Neural cell (in vitro differentiated cells): Measurements from ENCODE around the gene NRG3. TPM values are rescaled to one million over a fixed set of nuclear protein-coding genes. Genes with fewer than 3 reads are reported as not detected.

Experiments
- H2AFZ ChIP-seq: fragments of 200-600, 300-800 bp; sonication (generic), shearing (Covaris generic); 2 replicates; pipeline ENCODE4 v1.6.0; 2014; ENCODE audit warnings: low read depth, mild to moderate bottlenecking, antibody characterized with exemption, low read length, moderate library complexity
- H3F3A ChIP-seq: fragments of 200-600 bp; shearing (Covaris generic); 2 replicates; pipeline ENCODE4 v1.6.1; 2016; ENCODE audit warnings: mild to moderate bottlenecking, moderate library complexity, mixed read lengths, antibody characterized with exemption, low read length; ENCODE audit not compliant: insufficient read depth, poor library complexity, severe bottlenecking
- H3K27ac ChIP-seq: fragments of 200-600, 300-800 bp; sonication (generic), shearing (Covaris generic); 2 replicates; pipeline ENCODE4 v1.5.1; 2014; ENCODE audit warnings: mild to moderate bottlenecking, low read length, moderate library complexity
- H3K27me3 ChIP-seq: fragments of 300-800, 200-600 bp; sonication (generic), shearing (Covaris generic); 2 replicates; pipeline ENCODE4 v1.6.0; 2014; ENCODE audit warnings: mild to moderate bottlenecking, low read depth, low read length, moderate library complexity; ENCODE audit not compliant: insufficient read depth
- H3K36me3 ChIP-seq: fragments of 300-800, 200-600 bp; sonication (generic), shearing (Covaris generic); 2 replicates; pipeline ENCODE4 v1.5.1; 2014; ENCODE audit warnings: mild to moderate bottlenecking, antibody characterized with exemption, low read length, moderate library complexity; ENCODE audit not compliant: insufficient read depth
- H3K4me2 ChIP-seq: fragments of 300-800, 200-600 bp; sonication (generic), shearing (Covaris generic); 2 replicates; pipeline ENCODE4 v1.6.0; 2014; ENCODE audit warnings: mild to moderate bottlenecking, low read length
- H3K4me3 ChIP-seq: fragments of 300-800, 200-600 bp; sonication (generic), shearing (Covaris generic); 2 replicates; pipeline ENCODE4 v1.5.1; 2014; ENCODE audit warnings: mild to moderate bottlenecking, low read length, moderate library complexity
- H3K79me2 ChIP-seq: fragments of 200-600 bp; shearing (Covaris generic); replicated peaks from 2 replicates; pipeline ENCODE4 v1.6.0; 2014; ENCODE audit warnings: mild to moderate bottlenecking, low read length, moderate library complexity; ENCODE audit not compliant: insufficient read depth
- H3K9ac ChIP-seq: fragments of 300-800, 200-600 bp; sonication (generic), shearing (Covaris generic); 2 replicates; pipeline ENCODE4 v1.6.1; 2016; ENCODE audit warnings: mild to moderate bottlenecking, low read length, mixed read lengths
- H3K9me2 ChIP-seq: fragments of 200-600 bp; shearing (Covaris generic); 2 replicates; pipeline ENCODE4 v1.6.1; 2016; ENCODE audit warnings: mild to moderate bottlenecking, low read length, mixed read lengths; ENCODE audit not compliant: insufficient read depth
- H3K9me3 ChIP-seq: fragments of 200-600, 300-800 bp; sonication (generic), shearing (Covaris generic); 2 replicates; pipeline ENCODE4 v1.6.1; 2016; ENCODE audit warnings: mild to moderate bottlenecking, mixed run types, low read length, moderate library complexity, mixed read lengths
- H4K20me1 ChIP-seq: fragments of 200-600 bp; shearing (Covaris generic); 2 replicates; pipeline ENCODE4 v1.6.1; 2016; ENCODE audit warnings: mild to moderate bottlenecking, mixed run types; ENCODE audit not compliant: insufficient read depth
- CTCF ChIP-seq: fragments of 450-650 bp; IDR thresholded peaks from 2 replicates; pipeline ENCODE4 v1.5.1; 2014; ENCODE audit warnings: antibody characterized with exemption, mild to moderate bottlenecking, moderate library complexity; ENCODE audit not compliant: poor library complexity, severe bottlenecking
- EP300 ChIP-seq: fragments of 450-650 bp; conservative IDR thresholded peaks from 2 replicates; pipeline ENCODE4 v1.6.1; 2014; ENCODE audit warnings: antibody characterized with exemption, mild to moderate bottlenecking, moderate library complexity; ENCODE audit not compliant: poor library complexity, severe bottlenecking
- EZH2 ChIP-seq: fragments of 200-600, 300-800 bp; shearing (Covaris generic), sonication (generic); IDR thresholded peaks from 2 replicates; pipeline ENCODE4 v1.6.1; 2014; ENCODE audit warnings: antibody characterized with exemption, low read length, borderline replicate concordance, mild to moderate bottlenecking; ENCODE audit not compliant: insufficient read depth, poor library complexity, severe bottlenecking
- MXI1 ChIP-seq: fragments of 450-650 bp; conservative IDR thresholded peaks from 2 replicates; pipeline ENCODE4 v1.6.1; 2014; ENCODE audit warnings: antibody characterized with exemption, mild to moderate bottlenecking; ENCODE audit not compliant: poor library complexity, severe bottlenecking
- POLR2AphosphoS5 ChIP-seq: IDR thresholded peaks from 2 replicates; pipeline ENCODE4 v1.6.1; 2012
- RAD21 ChIP-seq: fragments of 450-650 bp; conservative IDR thresholded peaks from 2 replicates; pipeline ENCODE4 v1.6.1; 2014; ENCODE audit warnings: antibody characterized with exemption, mild to moderate bottlenecking, moderate library complexity
- REST ChIP-seq: IDR thresholded peaks from 2 replicates; pipeline ENCODE4 v1.6.1; 2012; ENCODE audit warnings: borderline replicate concordance
- SMC3 ChIP-seq: fragments of 450-650 bp; conservative IDR thresholded peaks from 2 replicates; pipeline ENCODE4 v1.6.1; 2014; ENCODE audit warnings: antibody characterized with exemption, mild to moderate bottlenecking, moderate library complexity; ENCODE audit not compliant: poor library complexity
- TAF1 ChIP-seq: IDR thresholded peaks from 2 replicates; pipeline ENCODE4 v1.6.1; 2012; ENCODE audit warnings: low read depth
- polyA plus RNA-seq: library from polyadenylated mRNA; depleted of rRNA; stranded (reverse); fragments of >200 nt; gene quantifications from 2 replicates; pipeline ENCODE4 v1.2.3, GENCODE V29; 2014

Gene NRG3
- polyA plus RNA-seq, 1 donor from 2014 or later, result 14.0 TPM

GRCh38 chr10:82245157-82245556 lies 370.2 kb downstream of the NRG3 start:
- H4K20me1 ChIP-seq, result no peaks in the 10 kb centered on the region
- H3K4me2 ChIP-seq, result no peak overlapping the region
- no peak overlapping the region for H2AFZ ChIP-seq
- H3K36me3 ChIP-seq, result no peaks in the 10 kb centered on the region
- no peak overlapping the region for H3K4me3 ChIP-seq
- TF ChIP-seq REST (no peak), RAD21 (no peak), SMC3 (no peak), MXI1 (no peak), POLR2AphosphoS5 (no peak), EZH2 (no peak), TAF1 (no peak), CTCF (no peak), EP300 (no peak)
- H3F3A ChIP-seq, result no peaks in the 10 kb centered on the region
- no peak overlapping the region for H3K9ac ChIP-seq
- no peaks in the 10 kb centered on the region for H3K79me2 ChIP-seq
- no peaks in the 10 kb centered on the region for H3K9me3 ChIP-seq
- H3K9me2 ChIP-seq, result no peaks in the 10 kb centered on the region
- H3K27me3 ChIP-seq, result no peaks in the 10 kb centered on the region
- no peak overlapping the region for H3K27ac ChIP-seq

GRCh38 chr10:82245906-82246560 lies 371.0 kb downstream of the NRG3 start:
- H4K20me1 ChIP-seq, result no peaks in the 10 kb centered on the region
- no peaks in the 10 kb centered on the region for H3F3A ChIP-seq
- H3K79me2 ChIP-seq, result no peaks in the 10 kb centered on the region
- no peaks in the 10 kb centered on the region for H3K9me2 ChIP-seq
- no peaks in the 10 kb centered on the region for H3K27me3 ChIP-seq
- H3K27ac ChIP-seq, result no peak overlapping the region
- H2AFZ ChIP-seq, result no peak overlapping the region
- H3K9ac ChIP-seq, result no peak overlapping the region
- H3K9me3 ChIP-seq, result no peaks in the 10 kb centered on the region
- TF ChIP-seq MXI1, result no peak
- no peak overlapping the region for H3K4me3 ChIP-seq
- H3K4me2 ChIP-seq, result no peak overlapping the region
- H3K36me3 ChIP-seq, result no peaks in the 10 kb centered on the region

- H3K4me3 ChIP-seq, result no peak overlapping the region
- no peaks in the 10 kb centered on the region for H4K20me1 ChIP-seq
- H3F3A ChIP-seq, result no peaks in the 10 kb centered on the region
- no peaks in the 10 kb centered on the region for H3K79me2 ChIP-seq
- H3K27ac ChIP-seq, result no peak overlapping the region
- H3K27me3 ChIP-seq, result no peaks in the 10 kb centered on the region
- no peaks in the 10 kb centered on the region for H3K36me3 ChIP-seq
- TF ChIP-seq POLR2AphosphoS5, result no peak
- no peak for TF ChIP-seq SMC3
- no peak for TF ChIP-seq EP300
- no peak for TF ChIP-seq MXI1
- TF ChIP-seq TAF1, result no peak
- TF ChIP-seq RAD21, result no peak
- no peak for TF ChIP-seq CTCF
- TF ChIP-seq REST, result no peak
- no peak for TF ChIP-seq EZH2
- H3K9me2 ChIP-seq, result no peaks in the 10 kb centered on the region
- no peak overlapping the region for H2AFZ ChIP-seq
- no peak overlapping the region for H3K9ac ChIP-seq
- no peak overlapping the region for H3K4me2 ChIP-seq
- H3K9me3 ChIP-seq, result no peaks in the 10 kb centered on the region
These were observed 374.1 kb downstream of the NRG3 start for GRCh38 chr10:82249141-82249540.
